ENCODE results near the gene MAPT. TPM values are rescaled to one million over a fixed set of nuclear protein-coding genes. Genes with fewer than 3 reads are reported as not detected.

Gene MAPT
- total RNA-seq, 1 experiment from 2014 or later, result 37.5 TPM

DNA sequence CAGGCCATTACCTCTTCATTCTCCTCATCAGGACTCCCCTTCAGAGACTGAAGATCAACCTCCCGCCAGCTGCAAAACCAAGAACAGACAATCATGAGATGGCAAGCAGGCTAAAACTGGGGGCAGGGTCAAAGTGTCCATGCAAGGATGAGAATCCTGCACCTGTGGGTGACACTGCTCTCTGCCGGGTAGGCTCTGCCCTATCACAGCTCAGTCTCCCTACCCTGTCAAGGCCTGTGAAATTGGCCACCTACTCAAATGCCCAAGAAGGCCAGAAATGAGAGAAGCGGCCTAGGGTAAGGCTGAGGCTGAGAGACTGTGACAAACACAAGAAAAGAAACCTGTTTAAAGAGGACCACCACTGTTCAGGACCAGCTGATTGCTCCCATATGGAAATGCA lies 139.0 kb downstream of the MAPT start:
- no peaks in the 10 kb centered on the region for H3K4me1 ChIP-seq (ENCODE audit: control insufficient read depth in 1 of 2, insufficient read depth in 2 of 2, low read length in 2 of 2)
- H3K27me3 ChIP-seq (ENCODE audit: insufficient read depth, low read length), result no peaks in the 10 kb centered on the region
- H3K4me3 ChIP-seq (replicated peaks in 1 of 2; ENCODE audit: low read depth in 1 of 2, low read length in 2 of 2), result no peak overlapping the region
- TF ChIP-seq, protein P1, sequence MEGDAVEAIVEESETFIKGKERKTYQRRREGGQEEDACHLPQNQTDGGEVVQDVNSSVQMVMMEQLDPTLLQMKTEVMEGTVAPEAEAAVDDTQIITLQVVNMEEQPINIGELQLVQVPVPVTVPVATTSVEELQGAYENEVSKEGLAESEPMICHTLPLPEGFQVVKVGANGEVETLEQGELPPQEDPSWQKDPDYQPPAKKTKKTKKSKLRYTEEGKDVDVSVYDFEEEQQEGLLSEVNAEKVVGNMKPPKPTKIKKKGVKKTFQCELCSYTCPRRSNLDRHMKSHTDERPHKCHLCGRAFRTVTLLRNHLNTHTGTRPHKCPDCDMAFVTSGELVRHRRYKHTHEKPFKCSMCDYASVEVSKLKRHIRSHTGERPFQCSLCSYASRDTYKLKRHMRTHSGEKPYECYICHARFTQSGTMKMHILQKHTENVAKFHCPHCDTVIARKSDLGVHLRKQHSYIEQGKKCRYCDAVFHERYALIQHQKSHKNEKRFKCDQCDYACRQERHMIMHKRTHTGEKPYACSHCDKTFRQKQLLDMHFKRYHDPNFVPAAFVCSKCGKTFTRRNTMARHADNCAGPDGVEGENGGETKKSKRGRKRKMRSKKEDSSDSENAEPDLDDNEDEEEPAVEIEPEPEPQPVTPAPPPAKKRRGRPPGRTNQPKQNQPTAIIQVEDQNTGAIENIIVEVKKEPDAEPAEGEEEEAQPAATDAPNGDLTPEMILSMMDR (IDR thresholded peaks at IDR 0.05 in 2 of 3, conservative IDR thresholded peaks at IDR 0.05 in 1 of 3; ENCODE audit: borderline replicate concordance in 1 of 3, insufficient read depth in 1 of 3, low read depth in 2 of 3, low read length in 2 of 3), result no peak
- TF ChIP-seq CEBPB (IDR thresholded peaks at IDR 0.05; ENCODE audit: low read depth) (no peak), MAX (IDR thresholded peaks at IDR 0.05) (no peak), ZFX (IDR thresholded peaks at IDR 0.05) (no peak), EZH2 (IDR thresholded peaks at IDR 0.05) (no peak), EZH2phosphoT487 (IDR thresholded peaks at IDR 0.05; ENCODE audit: borderline replicate concordance) (no peak), SIN3A (IDR thresholded peaks at IDR 0.05; ENCODE audit: low read depth) (no peak), JUND (IDR thresholded peaks at IDR 0.05) (no peak), SRF (IDR thresholded peaks at IDR 0.05; ENCODE audit: low read depth) (no peak), REST (IDR thresholded peaks at IDR 0.05; ENCODE audit: low read depth) (no peak), EGR1 (IDR thresholded peaks at IDR 0.05; ENCODE audit: low read depth) (no peak), TCF7L2 (IDR thresholded peaks at IDR 0.05; ENCODE audit: borderline replicate concordance, extremely low read depth, insufficient read depth, insufficient read length) (no peak)
- DNase-seq (ENCODE audit: low read depth, low spot score) (no peak), ATAC-seq (no peak)
- no peak overlapping the region for H3K27ac ChIP-seq (ENCODE audit: low read depth, low read length)
- H4K20me1 ChIP-seq (ENCODE audit: insufficient read depth), result no peaks in the 10 kb centered on the region; the same call in 1 of the 2 replicates
- peaks cover 66 to 71% of the 10 kb centered on the region in 2 experiments for H3K36me3 ChIP-seq (ENCODE audit: control insufficient read depth in 1 of 2, insufficient read depth in 2 of 2, low read length in 2 of 2)
- POLR2A ChIA-PET, result interaction anchor here (0.8 kb wide), 1 partner anchor 18 kb away, joined by 3 read pairs; no protein-coding TSS in a partner anchor
- no peak overlapping the region for H3K9ac ChIP-seq (ENCODE audit: low read length)
- H2AFZ ChIP-seq (ENCODE audit: low read depth, low read length, poor library complexity, severe bottlenecking), result no peak overlapping the region
- H3K9me3 ChIP-seq (ENCODE audit: control insufficient read depth in 1 of 2, insufficient read depth in 1 of 2, low read depth in 1 of 2, low read length in 2 of 2), result no peaks in the 10 kb centered on the region
- BruUV-seq (replicated peaks), result no TSS peak
- H3K4me2 ChIP-seq (ENCODE audit: low read length), result no peak overlapping the region
- RAD21 ChIA-PET (ENCODE audit: low non-redundant PET in 1 of 2, low total read pairs in 2 of 2, uncharacterized antibody in 2 of 2, unreplicated experiment in 2 of 2), result no interaction called here
- intact Hi-C loops (cut with micrococcal nuclease), result no loop called here
- no peaks in the 10 kb centered on the region for H3K79me2 ChIP-seq (ENCODE audit: insufficient read depth, low read length)
- CTCF ChIA-PET, result interaction anchor here (5.5 kb wide), 1 partner anchor 11 kb away, joined by 28 read pairs; no protein-coding TSS in a partner anchor
- no peaks in the 10 kb centered on the region for H3K9me2 ChIP-seq (ENCODE audit: insufficient read depth)

Measured in HCT116 (cell line).